ENCODE measurements around the gene KIZ.

The KIZ gene

GRCh38 chr20:21129861-21130260, 4.0 kb downstream of the KIZ start:
- Histone ChIP-seq H2AFZ (ENCODE audit: insufficient read depth, low read length, poor library complexity) (no peak overlapping the region), H3K79me2 (ENCODE audit: control insufficient read depth, insufficient read depth, low read length, poor library complexity) (peaks cover 3% of the 10 kb centered on the region), H3K9me3 (ENCODE audit: insufficient read depth, low read depth, low read length) (no peaks in the 10 kb centered on the region), H4K12ac (ENCODE audit: low read depth, low read length) (no peak overlapping the region), H3K14ac (ENCODE audit: low read length) (no peak overlapping the region), H3K27ac (ENCODE audit: low read depth, low read length) (no peak overlapping the region), H3K9ac (ENCODE audit: low read length) (no peak overlapping the region), H3K27me3 (ENCODE audit: insufficient read depth, low read length) (no peaks in the 10 kb centered on the region), H3K23ac (ENCODE audit: low read length) (no peak overlapping the region), H2BK120ac (ENCODE audit: insufficient read depth, low read length, poor library complexity) (no peak overlapping the region), H3K79me1 (ENCODE audit: low read length) (peaks cover 3% of the 10 kb centered on the region), H3K4me1 (ENCODE audit: control insufficient read depth in 1 of 2, insufficient read depth in 2 of 2, low read length in 2 of 2) (no peaks in the 10 kb centered on the region), H3K4me3 (ENCODE audit: low read depth, low read length) (no peak overlapping the region), H3K18ac (ENCODE audit: low read length) (no peak overlapping the region), H3K36me3 (ENCODE audit: control insufficient read depth in 1 of 2, insufficient read depth in 2 of 2, low read length in 2 of 2) (no peaks in the 10 kb centered on the region), H3K4me2 (ENCODE audit: low read length) (no peak overlapping the region), H2AK5ac (ENCODE audit: low read length) (no peak overlapping the region), H3K4ac (ENCODE audit: low read depth, low read length) (no peak overlapping the region), H2BK12ac (ENCODE audit: low read length) (no peak overlapping the region), H2BK5ac (ENCODE audit: low read depth, low read length, poor library complexity) (no peak overlapping the region), H4K91ac (ENCODE audit: low read depth, low read length) (no peak overlapping the region), H4K8ac (ENCODE audit: low read depth, low read length) (no peak overlapping the region)
- no peak for DNase-seq
- no CpG with 5 or more reads among the region's 5 CpGs for WGBS (ENCODE audit: extremely low coverage, insufficient coverage, insufficient read length)

DNA sequence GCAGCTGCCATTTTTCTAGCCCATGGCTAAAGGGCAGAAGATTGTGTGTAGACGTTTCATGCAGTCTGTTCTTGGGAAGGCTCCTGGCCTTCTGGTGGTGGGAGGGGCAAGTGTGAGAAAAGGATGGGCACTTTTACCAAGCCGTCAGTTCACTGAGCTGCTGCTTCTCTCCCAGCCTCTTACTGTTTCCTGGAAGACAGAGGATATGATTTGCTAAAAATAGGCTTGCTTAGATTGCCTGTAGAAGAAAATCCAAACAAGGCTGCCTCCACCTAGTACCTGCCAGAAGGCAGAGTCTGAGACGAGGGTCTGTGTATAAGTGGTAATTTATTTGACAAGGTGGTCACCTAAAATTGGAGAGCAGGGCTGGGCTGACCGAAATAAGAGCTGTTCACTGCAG, 7.5 kb downstream of the KIZ start:
- no peak overlapping the region for H3K14ac ChIP-seq (ENCODE audit: low read length)
- H3K36me3 ChIP-seq (ENCODE audit: control insufficient read depth in 1 of 2, insufficient read depth in 2 of 2, low read length in 2 of 2), result no peaks in the 10 kb centered on the region
- H2AFZ ChIP-seq (ENCODE audit: insufficient read depth, low read length, poor library complexity), result no peak overlapping the region
- no peak overlapping the region for H3K4me3 ChIP-seq (ENCODE audit: low read depth, low read length)
- H3K9ac ChIP-seq (ENCODE audit: low read length), result no peak overlapping the region
- H2BK5ac ChIP-seq (ENCODE audit: low read depth, low read length, poor library complexity), result no peak overlapping the region
- H3K23ac ChIP-seq (ENCODE audit: low read length), result no peak overlapping the region
- no peak overlapping the region for H4K12ac ChIP-seq (ENCODE audit: low read depth, low read length)
- H3K18ac ChIP-seq (ENCODE audit: low read length), result no peak overlapping the region
- H3K4me2 ChIP-seq (ENCODE audit: low read length), result no peak overlapping the region
- H2AK5ac ChIP-seq (ENCODE audit: low read length), result no peak overlapping the region
- H2BK12ac ChIP-seq (ENCODE audit: low read length), result no peak overlapping the region
- H4K91ac ChIP-seq (ENCODE audit: low read depth, low read length), result no peak overlapping the region
- H3K27me3 ChIP-seq (ENCODE audit: insufficient read depth, low read length), result no peaks in the 10 kb centered on the region
- no peak overlapping the region for H2BK120ac ChIP-seq (ENCODE audit: insufficient read depth, low read length, poor library complexity)
- no peaks in the 10 kb centered on the region for H3K79me1 ChIP-seq (ENCODE audit: low read length)
- H3K4me1 ChIP-seq (ENCODE audit: control insufficient read depth in 1 of 2, insufficient read depth in 2 of 2, low read length in 2 of 2), result no peaks in the 10 kb centered on the region
- no peaks in the 10 kb centered on the region for H3K79me2 ChIP-seq (ENCODE audit: control insufficient read depth, insufficient read depth, low read length, poor library complexity)
- DNase-seq, result no peak
- H3K27ac ChIP-seq (ENCODE audit: low read depth, low read length), result no peak overlapping the region
- no peaks in the 10 kb centered on the region for H3K9me3 ChIP-seq (ENCODE audit: insufficient read depth, low read depth, low read length)
- no peak overlapping the region for H4K8ac ChIP-seq (ENCODE audit: low read depth, low read length)
- WGBS (ENCODE audit: extremely low coverage, insufficient coverage, insufficient read length), result no CpG with 5 or more reads among the region's 4 CpGs
- no peak overlapping the region for H3K4ac ChIP-seq (ENCODE audit: low read depth, low read length)

- Histone ChIP-seq H3K9me3 (ENCODE audit: insufficient read depth, low read depth, low read length) (no peaks in the 10 kb centered on the region), H2BK120ac (ENCODE audit: insufficient read depth, low read length, poor library complexity) (no peak overlapping the region), H3K4me2 (ENCODE audit: low read length) (no peak overlapping the region), H3K4me3 (ENCODE audit: low read depth, low read length) (no peak overlapping the region), H3K9ac (ENCODE audit: low read length) (no peak overlapping the region), H3K4me1 (ENCODE audit: control insufficient read depth in 1 of 2, insufficient read depth in 2 of 2, low read length in 2 of 2) (no peaks in the 10 kb centered on the region), H4K8ac (ENCODE audit: low read depth, low read length) (no peak overlapping the region), H3K27ac (ENCODE audit: low read depth, low read length) (no peak overlapping the region), H3K18ac (ENCODE audit: low read length) (no peak overlapping the region), H2AFZ (ENCODE audit: insufficient read depth, low read length, poor library complexity) (no peak overlapping the region), H3K79me1 (ENCODE audit: low read length) (no peaks in the 10 kb centered on the region), H3K79me2 (ENCODE audit: control insufficient read depth, insufficient read depth, low read length, poor library complexity) (no peaks in the 10 kb centered on the region), H4K91ac (ENCODE audit: low read depth, low read length) (no peak overlapping the region), H3K27me3 (ENCODE audit: insufficient read depth, low read length) (no peaks in the 10 kb centered on the region), H3K4ac (ENCODE audit: low read depth, low read length) (no peak overlapping the region), H2AK5ac (ENCODE audit: low read length) (no peak overlapping the region), H2BK5ac (ENCODE audit: low read depth, low read length, poor library complexity) (no peak overlapping the region), H4K12ac (ENCODE audit: low read depth, low read length) (no peak overlapping the region), H3K14ac (ENCODE audit: low read length) (no peak overlapping the region), H2BK12ac (ENCODE audit: low read length) (no peak overlapping the region), H3K36me3 (ENCODE audit: control insufficient read depth in 1 of 2, insufficient read depth in 2 of 2, low read length in 2 of 2) (no peaks in the 10 kb centered on the region), H3K23ac (ENCODE audit: low read length) (no peak overlapping the region)
- DNase-seq, result no peak
- WGBS (ENCODE audit: extremely low coverage, insufficient coverage, insufficient read length), result no CpG with 5 or more reads among the region's 16 CpGs
Measured at GRCh38 chr20:21133917-21134622, 8.2 kb downstream of the KIZ start.

DNA sequence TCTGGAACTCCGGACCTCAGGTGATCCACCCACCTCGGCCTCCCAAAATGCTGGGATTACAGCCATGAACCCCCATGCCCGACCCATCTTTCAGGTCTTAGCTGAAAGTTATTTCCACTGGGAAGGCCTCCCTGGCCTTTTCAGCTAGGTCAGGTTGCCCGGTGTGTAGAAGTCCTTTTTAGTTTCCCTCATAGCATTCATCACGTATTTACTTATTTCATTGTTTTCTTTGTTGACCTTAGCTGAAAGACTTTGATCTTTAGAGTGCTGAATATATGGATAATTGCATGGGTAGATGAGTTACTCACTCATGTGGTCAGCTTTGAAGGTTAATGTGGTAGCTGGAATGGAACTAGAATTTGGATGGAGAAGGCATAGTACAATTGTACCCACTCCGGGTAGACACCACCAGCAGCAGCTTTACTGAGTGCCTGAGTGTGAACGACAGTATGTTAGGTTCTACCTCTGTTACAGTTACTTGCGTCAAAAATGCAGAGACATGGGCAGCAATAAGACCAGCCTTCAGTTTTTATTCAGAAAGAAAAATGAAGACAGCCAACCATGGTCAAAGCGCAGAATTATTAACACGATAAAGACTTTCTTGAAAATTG, 9.1 kb downstream of the KIZ start:
- no CpG with 5 or more reads among the region's 10 CpGs for WGBS (ENCODE audit: extremely low coverage, insufficient coverage, insufficient read length)
- Histone ChIP-seq H3K14ac (ENCODE audit: low read length) (no peak overlapping the region), H2AK5ac (ENCODE audit: low read length) (no peak overlapping the region), H2BK5ac (ENCODE audit: low read depth, low read length, poor library complexity) (no peak overlapping the region), H3K27me3 (ENCODE audit: insufficient read depth, low read length) (no peaks in the 10 kb centered on the region), H3K9ac (ENCODE audit: low read length) (no peak overlapping the region), H3K79me2 (ENCODE audit: control insufficient read depth, insufficient read depth, low read length, poor library complexity) (no peaks in the 10 kb centered on the region), H3K4me2 (ENCODE audit: low read length) (no peak overlapping the region), H3K27ac (ENCODE audit: low read depth, low read length) (no peak overlapping the region), H4K8ac (ENCODE audit: low read depth, low read length) (no peak overlapping the region), H4K91ac (ENCODE audit: low read depth, low read length) (no peak overlapping the region), H3K9me3 (ENCODE audit: insufficient read depth, low read depth, low read length) (no peaks in the 10 kb centered on the region), H2BK12ac (ENCODE audit: low read length) (no peak overlapping the region), H3K79me1 (ENCODE audit: low read length) (no peaks in the 10 kb centered on the region), H3K4me1 (ENCODE audit: control insufficient read depth in 1 of 2, insufficient read depth in 2 of 2, low read length in 2 of 2) (no peaks in the 10 kb centered on the region), H3K36me3 (ENCODE audit: control insufficient read depth in 1 of 2, insufficient read depth in 2 of 2, low read length in 2 of 2) (no peaks in the 10 kb centered on the region), H3K4ac (ENCODE audit: low read depth, low read length) (no peak overlapping the region), H3K23ac (ENCODE audit: low read length) (no peak overlapping the region), H4K12ac (ENCODE audit: low read depth, low read length) (no peak overlapping the region), H2AFZ (ENCODE audit: insufficient read depth, low read length, poor library complexity) (no peak overlapping the region), H3K4me3 (ENCODE audit: low read depth, low read length) (no peak overlapping the region), H2BK120ac (ENCODE audit: insufficient read depth, low read length, poor library complexity) (no peak overlapping the region), H3K18ac (ENCODE audit: low read length) (no peak overlapping the region)
- DNase-seq, result no peak
